Mammary epithelial cell (primary cell): ENCODE measurements around the gene ROPN1B.
"Not testable (repeated sequence)": the region's sequence is repeated elsewhere in the genome, so short reads cannot be mapped to it uniquely, and the experiment has no call there.

Experiments used
- EZH2 ChIP-seq: IDR thresholded peaks from 2 replicates; pipeline ENCODE4 v1.6.1; 2012; ENCODE audit warnings: low read length, inconsistent platforms, borderline replicate concordance
- TF ChIP-seq, protein P1 (sequence below), 2 donors: IDR thresholded peaks in 1 of 2; conservative IDR thresholded peaks in 1 of 2; 2 replicates each; pipeline ENCODE4 v1.5.1; 2011 to 2012; ENCODE audit warnings: inconsistent platforms in 2 of 2, low read length in 2 of 2, mild to moderate bottlenecking in 2 of 2, control low read depth in 1 of 2, low read depth in 1 of 2; ENCODE audit not compliant: insufficient read depth in 1 of 2; ENCODE audit errors: extremely low read depth in 1 of 2

GRCh38 chr3:125925727-125926126, 43.3 kb upstream of the ROPN1B start:
- TF ChIP-seq, protein P1, sequence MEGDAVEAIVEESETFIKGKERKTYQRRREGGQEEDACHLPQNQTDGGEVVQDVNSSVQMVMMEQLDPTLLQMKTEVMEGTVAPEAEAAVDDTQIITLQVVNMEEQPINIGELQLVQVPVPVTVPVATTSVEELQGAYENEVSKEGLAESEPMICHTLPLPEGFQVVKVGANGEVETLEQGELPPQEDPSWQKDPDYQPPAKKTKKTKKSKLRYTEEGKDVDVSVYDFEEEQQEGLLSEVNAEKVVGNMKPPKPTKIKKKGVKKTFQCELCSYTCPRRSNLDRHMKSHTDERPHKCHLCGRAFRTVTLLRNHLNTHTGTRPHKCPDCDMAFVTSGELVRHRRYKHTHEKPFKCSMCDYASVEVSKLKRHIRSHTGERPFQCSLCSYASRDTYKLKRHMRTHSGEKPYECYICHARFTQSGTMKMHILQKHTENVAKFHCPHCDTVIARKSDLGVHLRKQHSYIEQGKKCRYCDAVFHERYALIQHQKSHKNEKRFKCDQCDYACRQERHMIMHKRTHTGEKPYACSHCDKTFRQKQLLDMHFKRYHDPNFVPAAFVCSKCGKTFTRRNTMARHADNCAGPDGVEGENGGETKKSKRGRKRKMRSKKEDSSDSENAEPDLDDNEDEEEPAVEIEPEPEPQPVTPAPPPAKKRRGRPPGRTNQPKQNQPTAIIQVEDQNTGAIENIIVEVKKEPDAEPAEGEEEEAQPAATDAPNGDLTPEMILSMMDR (conservative IDR thresholded peaks at IDR 0.05 in 1 of 2, IDR thresholded peaks at IDR 0.05 in 1 of 2; ENCODE audit: extremely low read depth in 1 of 2, insufficient read depth in 1 of 2, low read depth in 1 of 2, low read length in 2 of 2), result not testable (repeated sequence)
- TF ChIP-seq EZH2, result not testable (repeated sequence)
